Cerebellar cortex (tissue), 1 donor: ENCODE measurements around the gene TRIM66.
A peak's percentile ranks its signal among the peaks of the same experiment; 100 is the strongest.

Experiments used
- DNase-seq: peaks from one replicate; pipeline ENCODE4 v3.0.0-alpha.2; 2015; ENCODE audit warnings: low spot score

The TRIM66 gene

GRCh38 chr11:8656291-8656690, 26.2 kb downstream of the TRIM66 start:
- no peak for DNase-seq

GRCh38 chr11:8654503-8654902, 28.0 kb downstream of the TRIM66 start:
- DNase-seq = no peak

- no peak for DNase-seq
These were observed 30.3 kb downstream of the TRIM66 start for GRCh38 chr11:8652140-8652539.

DNA sequence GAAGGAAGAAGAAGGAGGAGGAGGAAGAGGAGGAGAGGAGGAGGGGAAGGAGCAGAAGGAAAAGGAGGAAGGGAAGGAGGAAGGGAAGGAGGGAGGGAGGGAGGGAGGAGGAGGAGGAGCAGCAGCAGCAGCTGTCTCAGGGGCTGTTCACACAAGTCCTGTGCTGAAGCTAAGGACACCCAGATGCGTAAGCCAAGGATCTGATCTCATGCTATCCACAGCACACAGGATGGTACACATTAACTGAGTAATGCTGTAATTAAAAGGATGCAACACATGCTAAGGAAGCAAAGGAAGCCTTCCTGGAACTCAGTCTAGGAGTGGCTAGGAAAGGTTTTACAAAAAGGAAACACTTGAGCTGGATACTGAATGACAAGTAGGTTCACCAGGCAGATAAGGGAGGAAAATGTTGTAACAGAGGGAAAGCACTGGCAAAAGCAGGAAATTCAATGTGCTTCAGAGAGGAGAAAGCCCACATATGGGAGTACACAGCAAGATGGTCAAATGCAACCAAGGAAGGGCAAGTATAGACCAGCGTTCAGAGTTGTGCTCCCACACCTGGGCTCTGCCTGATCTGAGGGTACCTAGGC, 32.0 kb downstream of the TRIM66 start:
- DNase-seq = no peak

- DNase-seq = no peak
These were observed 33.1 kb downstream of the TRIM66 start for GRCh38 chr11:8649361-8649760.

DNA sequence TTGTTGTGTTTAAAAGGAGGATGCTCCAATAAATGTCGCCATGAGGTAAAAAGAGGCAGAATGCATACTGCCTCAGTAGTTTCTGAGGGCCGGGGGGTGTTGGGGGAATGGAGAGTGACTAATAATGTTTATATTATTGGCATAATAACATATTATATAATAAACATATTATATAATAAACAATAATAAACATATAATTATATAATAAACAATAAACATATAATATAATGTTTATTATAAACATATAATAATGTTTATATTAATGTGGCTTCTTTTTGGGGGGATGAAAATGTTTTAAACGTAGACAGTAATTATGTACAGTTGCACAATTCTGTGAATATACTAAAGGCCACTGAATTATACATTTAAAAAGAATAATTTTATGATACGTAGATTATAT, 35.6 kb downstream of the TRIM66 start:
- DNase-seq = no peak

- no peak for DNase-seq
These were observed 40.1 kb downstream of the TRIM66 start for GRCh38 chr11:8642196-8642841.

GRCh38 chr11:8641332-8641731, 41.1 kb downstream of the TRIM66 start:
- DNase-seq = no peak

DNA sequence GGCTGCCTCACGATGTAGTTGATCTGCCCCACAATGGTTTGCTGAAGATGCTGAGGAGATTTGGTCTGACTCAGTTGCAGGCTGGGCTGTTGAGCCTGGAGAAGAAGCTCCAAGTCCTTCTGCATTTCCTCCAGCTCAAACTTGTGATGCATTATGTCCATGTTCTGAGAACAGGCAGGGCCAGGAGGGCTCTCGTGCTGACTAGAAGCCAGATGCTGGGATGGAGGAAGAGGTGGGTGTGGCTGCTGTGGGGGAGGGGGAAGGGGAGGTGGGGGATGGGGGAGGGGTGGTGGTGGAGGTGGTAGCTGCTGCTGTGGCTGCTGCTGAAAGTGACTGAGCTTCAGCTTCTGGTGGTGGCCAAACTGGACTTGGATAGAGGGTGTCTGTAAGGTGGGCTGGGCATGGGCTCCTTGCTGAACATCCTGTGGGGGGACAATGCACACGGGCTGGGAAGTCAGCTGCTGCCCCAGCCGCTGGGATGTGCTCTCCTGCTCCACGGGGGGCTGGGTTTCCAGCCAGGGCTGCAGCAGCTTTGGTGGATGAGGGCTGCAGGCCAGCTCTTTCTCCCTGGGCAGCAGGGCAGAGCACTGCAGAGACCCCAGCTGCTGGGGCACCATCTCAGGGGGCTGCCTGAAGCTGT, 42.1 kb downstream of the TRIM66 start:
- no peak for DNase-seq

DNA sequence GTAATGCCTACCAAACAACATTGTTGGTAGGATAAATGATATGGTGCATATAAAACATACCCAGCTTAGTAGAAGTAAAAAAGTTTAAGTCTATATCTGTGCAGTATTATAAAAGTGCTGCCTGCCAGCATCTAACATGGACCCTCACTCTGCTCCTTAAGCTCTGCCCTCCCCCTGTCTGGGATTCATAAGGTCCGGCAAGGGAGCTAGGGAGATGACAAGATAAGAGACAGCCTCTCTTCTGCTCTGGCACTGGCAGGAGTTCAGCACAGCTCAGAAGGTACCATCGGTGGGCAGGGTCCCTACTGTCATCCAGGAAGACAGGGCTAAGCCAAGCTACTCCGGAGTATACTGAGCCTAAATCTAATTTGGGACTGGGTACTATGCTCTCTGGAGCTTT, 42.8 kb downstream of the TRIM66 start:
- no peak for DNase-seq

DNA sequence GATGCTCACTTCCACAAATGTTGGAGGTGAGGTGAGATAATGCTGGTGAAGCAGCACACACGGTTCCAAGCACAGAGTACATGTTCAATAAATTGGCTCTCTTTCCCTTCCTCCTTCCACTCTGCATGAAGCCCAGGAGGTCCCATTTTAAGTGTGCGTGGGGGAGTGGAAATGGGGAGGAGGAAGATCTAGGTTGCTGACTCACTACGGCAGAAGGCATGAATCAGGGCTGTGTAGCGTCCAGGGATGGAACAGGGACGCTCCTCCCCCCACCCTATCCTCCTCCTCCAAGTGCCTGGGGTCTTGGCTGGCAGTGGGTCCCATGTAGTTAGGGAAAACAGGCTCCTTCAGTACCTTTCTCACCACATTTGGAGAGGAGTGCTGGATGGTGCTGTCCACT, 44.2 kb downstream of the TRIM66 start:
- no peak for DNase-seq

- no peak for DNase-seq
These were observed 46.3 kb downstream of the TRIM66 start for GRCh38 chr11:8636127-8636526.

GRCh38 chr11:8634498-8634897, 48.0 kb downstream of the TRIM66 start:
- no peak for DNase-seq

DNA sequence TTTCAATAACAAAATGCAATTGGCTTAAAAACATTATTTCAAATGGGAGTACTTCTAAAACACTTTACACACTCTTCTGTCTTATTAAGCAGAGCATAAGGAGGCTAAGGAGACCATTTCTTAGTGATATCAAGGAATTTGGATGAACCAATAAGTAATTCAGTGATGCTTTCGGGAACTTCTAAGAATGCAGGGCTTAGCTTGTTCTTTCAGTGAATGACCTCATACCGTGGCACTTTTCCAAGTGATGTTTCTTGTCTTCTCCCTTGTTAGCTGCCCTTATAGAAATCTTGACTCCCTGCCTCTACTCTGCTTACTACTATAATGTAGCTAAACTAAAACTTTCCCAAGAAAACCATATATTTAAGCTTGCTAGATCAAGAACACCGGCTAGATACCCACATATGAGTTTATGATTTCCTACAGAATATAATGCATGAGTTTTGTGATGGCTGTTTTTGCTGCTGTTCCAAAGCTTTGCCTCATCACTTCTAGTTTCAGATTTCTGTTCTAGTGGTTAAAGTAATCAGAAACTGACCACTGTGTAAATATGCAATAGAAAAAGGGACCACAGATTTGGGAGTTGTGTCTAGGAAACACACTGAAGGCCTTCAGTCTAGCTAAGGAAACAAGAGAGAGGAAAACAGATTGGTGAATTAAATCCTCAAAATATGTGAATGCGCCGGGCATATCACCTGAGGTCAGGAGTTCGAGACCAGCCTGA, 50.9 kb downstream of the TRIM66 start:
- DNase-seq = no peak

GRCh38 chr11:8624698-8625097, 57.8 kb downstream of the TRIM66 start:
- peak; percentile 14 for DNase-seq

GRCh38 chr11:8621147-8621546, 61.3 kb downstream of the TRIM66 start:
- DNase-seq = no peak

- no peak for DNase-seq
These were observed 65.4 kb downstream of the TRIM66 start for GRCh38 chr11:8617063-8617462.

GRCh38 chr11:8615291-8616032, 67.0 kb downstream of the TRIM66 start:
- peak; percentile 9 for DNase-seq

- no peak for DNase-seq
These were observed 68.0 kb downstream of the TRIM66 start for GRCh38 chr11:8614497-8614896.

DNA sequence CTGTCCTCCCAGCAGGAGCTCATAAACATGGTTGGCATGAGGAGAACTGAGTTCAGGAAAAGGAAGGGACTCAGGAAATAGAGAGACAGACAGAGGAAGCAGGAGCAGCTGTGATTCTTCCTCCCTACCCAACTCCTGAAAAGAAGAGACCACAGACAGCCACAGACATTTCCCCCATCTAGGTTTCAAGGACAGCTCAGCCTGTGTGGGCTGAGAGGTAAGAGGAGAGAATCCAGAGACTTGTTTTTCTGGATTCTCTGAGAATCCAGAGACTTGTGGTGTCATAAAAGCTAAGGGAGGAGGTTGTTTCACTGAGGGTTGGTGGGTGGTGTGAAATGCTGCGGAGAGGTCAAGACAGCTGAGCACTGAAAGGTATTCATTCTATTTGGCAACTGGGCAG, 69.4 kb downstream of the TRIM66 start:
- no peak for DNase-seq

- DNase-seq = no peak
These were observed 69.9 kb downstream of the TRIM66 start for GRCh38 chr11:8612522-8612921.

- no peak for DNase-seq
These were observed 71.8 kb downstream of the TRIM66 start for GRCh38 chr11:8610532-8611116.
